GM23338 (cell line): ENCODE measurements around the gene NIPAL3.

Experiments
- EZH2 ChIP-seq: fragments of 200-600 bp; sonication (generic); IDR thresholded peaks from one replicate; pipeline ENCODE4 v1.8.0; 2017; ENCODE audit warnings: antibody characterized with exemption, mild to moderate bottlenecking, low read depth; ENCODE audit not compliant: unreplicated experiment
- EZH2phosphoT487 ChIP-seq: fragments of 200-600 bp; sonication (generic); IDR thresholded peaks from one replicate; pipeline ENCODE4 v1.8.1; 2018; ENCODE audit warnings: antibody characterized with exemption; ENCODE audit not compliant: unreplicated experiment
- JUNB ChIP-seq: IDR thresholded peaks from one replicate; pipeline ENCODE4 v1.6.1; 2016; ENCODE audit warnings: antibody characterized with exemption; ENCODE audit not compliant: unreplicated experiment
- POLR2AphosphoS5 ChIP-seq: IDR thresholded peaks from 2 replicates; pipeline ENCODE4 v1.6.1; 2016; ENCODE audit warnings: antibody characterized with exemption, low read depth
- ZNF331 ChIP-seq: fragments of 250-450 bp; sonication (Bioruptor Pico); IDR thresholded peaks from 2 replicates; pipeline ENCODE4 v1.5.0; 2020; ENCODE audit warnings: low read depth, mild to moderate bottlenecking, moderate library complexity
- TF ChIP-seq, protein P1 (sequence below), 2 experiments: fragments of 200-600 bp in 1 of 2; sonication (generic) in 1 of 2; conservative IDR thresholded peaks; 2 replicates each; pipeline versions ENCODE4 v1.5.1 to v1.6.1; 2016 to 2017; ENCODE audit warnings: antibody characterized with exemption in 2 of 2, low read depth in 2 of 2, mild to moderate bottlenecking in 2 of 2, moderate library complexity in 1 of 2
- TF ChIP-seq, protein P2 (sequence below): IDR thresholded peaks from one replicate; pipeline ENCODE4 v1.6.1; 2018; ENCODE audit warnings: antibody characterized with exemption; ENCODE audit not compliant: unreplicated experiment

DNA sequence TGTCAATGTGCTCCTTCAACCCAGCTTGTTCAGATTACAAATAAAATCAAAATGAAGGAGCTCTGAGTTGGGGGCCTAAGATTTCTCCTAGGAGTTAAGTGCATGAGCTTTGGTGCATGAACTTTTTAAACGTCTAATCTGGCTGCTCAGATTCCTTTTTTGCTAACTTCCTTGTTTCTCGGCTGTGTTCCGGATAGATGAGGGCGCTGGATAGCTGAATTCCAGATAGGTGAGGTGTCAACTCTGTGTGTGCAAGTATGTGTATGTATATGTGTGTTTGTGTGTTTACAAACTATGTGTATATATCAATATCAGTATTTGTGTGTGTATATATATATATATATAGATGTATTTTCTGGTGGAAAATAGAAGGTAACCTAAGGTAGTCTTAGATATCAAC lies 49.5 kb downstream of the NIPAL3 start:
- TF ChIP-seq, protein P1, sequence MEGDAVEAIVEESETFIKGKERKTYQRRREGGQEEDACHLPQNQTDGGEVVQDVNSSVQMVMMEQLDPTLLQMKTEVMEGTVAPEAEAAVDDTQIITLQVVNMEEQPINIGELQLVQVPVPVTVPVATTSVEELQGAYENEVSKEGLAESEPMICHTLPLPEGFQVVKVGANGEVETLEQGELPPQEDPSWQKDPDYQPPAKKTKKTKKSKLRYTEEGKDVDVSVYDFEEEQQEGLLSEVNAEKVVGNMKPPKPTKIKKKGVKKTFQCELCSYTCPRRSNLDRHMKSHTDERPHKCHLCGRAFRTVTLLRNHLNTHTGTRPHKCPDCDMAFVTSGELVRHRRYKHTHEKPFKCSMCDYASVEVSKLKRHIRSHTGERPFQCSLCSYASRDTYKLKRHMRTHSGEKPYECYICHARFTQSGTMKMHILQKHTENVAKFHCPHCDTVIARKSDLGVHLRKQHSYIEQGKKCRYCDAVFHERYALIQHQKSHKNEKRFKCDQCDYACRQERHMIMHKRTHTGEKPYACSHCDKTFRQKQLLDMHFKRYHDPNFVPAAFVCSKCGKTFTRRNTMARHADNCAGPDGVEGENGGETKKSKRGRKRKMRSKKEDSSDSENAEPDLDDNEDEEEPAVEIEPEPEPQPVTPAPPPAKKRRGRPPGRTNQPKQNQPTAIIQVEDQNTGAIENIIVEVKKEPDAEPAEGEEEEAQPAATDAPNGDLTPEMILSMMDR (conservative IDR thresholded peaks at IDR 0.05; ENCODE audit: low read depth in 2 of 2): no peak
- TF ChIP-seq, protein P2, sequence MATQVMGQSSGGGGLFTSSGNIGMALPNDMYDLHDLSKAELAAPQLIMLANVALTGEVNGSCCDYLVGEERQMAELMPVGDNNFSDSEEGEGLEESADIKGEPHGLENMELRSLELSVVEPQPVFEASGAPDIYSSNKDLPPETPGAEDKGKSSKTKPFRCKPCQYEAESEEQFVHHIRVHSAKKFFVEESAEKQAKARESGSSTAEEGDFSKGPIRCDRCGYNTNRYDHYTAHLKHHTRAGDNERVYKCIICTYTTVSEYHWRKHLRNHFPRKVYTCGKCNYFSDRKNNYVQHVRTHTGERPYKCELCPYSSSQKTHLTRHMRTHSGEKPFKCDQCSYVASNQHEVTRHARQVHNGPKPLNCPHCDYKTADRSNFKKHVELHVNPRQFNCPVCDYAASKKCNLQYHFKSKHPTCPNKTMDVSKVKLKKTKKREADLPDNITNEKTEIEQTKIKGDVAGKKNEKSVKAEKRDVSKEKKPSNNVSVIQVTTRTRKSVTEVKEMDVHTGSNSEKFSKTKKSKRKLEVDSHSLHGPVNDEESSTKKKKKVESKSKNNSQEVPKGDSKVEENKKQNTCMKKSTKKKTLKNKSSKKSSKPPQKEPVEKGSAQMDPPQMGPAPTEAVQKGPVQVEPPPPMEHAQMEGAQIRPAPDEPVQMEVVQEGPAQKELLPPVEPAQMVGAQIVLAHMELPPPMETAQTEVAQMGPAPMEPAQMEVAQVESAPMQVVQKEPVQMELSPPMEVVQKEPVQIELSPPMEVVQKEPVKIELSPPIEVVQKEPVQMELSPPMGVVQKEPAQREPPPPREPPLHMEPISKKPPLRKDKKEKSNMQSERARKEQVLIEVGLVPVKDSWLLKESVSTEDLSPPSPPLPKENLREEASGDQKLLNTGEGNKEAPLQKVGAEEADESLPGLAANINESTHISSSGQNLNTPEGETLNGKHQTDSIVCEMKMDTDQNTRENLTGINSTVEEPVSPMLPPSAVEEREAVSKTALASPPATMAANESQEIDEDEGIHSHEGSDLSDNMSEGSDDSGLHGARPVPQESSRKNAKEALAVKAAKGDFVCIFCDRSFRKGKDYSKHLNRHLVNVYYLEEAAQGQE: no peak
- TF ChIP-seq JUNB (no peak), EZH2phosphoT487 (no peak), ZNF331 (CRISPR knock-in tag) (no peak), POLR2AphosphoS5 (no peak), EZH2 (no peak)
